IMR-90 (cell line): ENCODE data around the gene SEMA6A.

Experiments used
- BHLHE40 ChIP-seq: fragments of 150-350 bp; IDR thresholded peaks from 2 replicates; pipeline ENCODE4 v1.6.1; 2016; ENCODE audit warnings: mild to moderate bottlenecking, low read depth, low read length
- CEBPB ChIP-seq: IDR thresholded peaks from 2 replicates; pipeline ENCODE4 v1.6.1; 2012; ENCODE audit warnings: low read depth, low read length, improper control_type of control experiment
- CHD1 ChIP-seq: IDR thresholded peaks from 2 replicates; pipeline ENCODE4 v1.6.1; 2012; ENCODE audit warnings: low read depth, low read length, improper control_type of control experiment
- CTCF ChIP-seq: conservative IDR thresholded peaks from 2 replicates; pipeline ENCODE4 v1.5.1; 2012; ENCODE audit warnings: mild to moderate bottlenecking, low read depth, low read length, improper control_type of control experiment
- FOS ChIP-seq: fragments of 150-350 bp; IDR thresholded peaks from 2 replicates; pipeline ENCODE4 v1.6.1; 2016; ENCODE audit warnings: low read depth, low read length
- MAFK ChIP-seq: IDR thresholded peaks from 2 replicates; pipeline ENCODE4 v1.6.1; 2012; ENCODE audit warnings: low read depth, low read length, improper control_type of control experiment
- MAZ ChIP-seq: IDR thresholded peaks from 2 replicates; pipeline ENCODE4 v1.6.1; 2012; ENCODE audit warnings: low read depth, mild to moderate bottlenecking, low read length, improper control_type of control experiment, moderate library complexity, borderline replicate concordance
- MXI1 ChIP-seq: IDR thresholded peaks from 2 replicates; pipeline ENCODE4 v1.6.1; 2012; ENCODE audit warnings: low read depth, mild to moderate bottlenecking, low read length, moderate library complexity, borderline replicate concordance
- NFE2L2 ChIP-seq: fragments of 150-350 bp; IDR thresholded peaks from 2 replicates; pipeline ENCODE4 v1.6.1; 2016; ENCODE audit warnings: low read depth, mild to moderate bottlenecking, low read length
- POLR2A ChIP-seq: IDR thresholded peaks from 2 replicates; pipeline ENCODE4 v1.6.1; 2012; ENCODE audit warnings: mild to moderate bottlenecking, low read depth, low read length
- RAD21 ChIP-seq: IDR thresholded peaks from 2 replicates; pipeline ENCODE4 v1.6.1; 2012; ENCODE audit warnings: low read length, improper control_type of control experiment
- RFX5 ChIP-seq: IDR thresholded peaks from 2 replicates; pipeline ENCODE4 v1.8.0; 2012; ENCODE audit warnings: low read depth, mild to moderate bottlenecking, low read length, moderate library complexity
- SMC3 ChIP-seq: fragments of 150-350 bp; IDR thresholded peaks from 2 replicates; pipeline ENCODE4 v1.6.1; 2016; ENCODE audit warnings: low read depth, mild to moderate bottlenecking, antibody characterized with exemption, low read length, moderate library complexity
- USF2 ChIP-seq: fragments of 150-350 bp; IDR thresholded peaks from 2 replicates; pipeline ENCODE4 v1.6.1; 2017; ENCODE audit warnings: mild to moderate bottlenecking, antibody characterized with exemption, low read length, low read depth

GRCh38 chr5:116498503-116499048, 76.0 kb downstream of the SEMA6A start:
- no peak for TF ChIP-seq POLR2A
- no peak for TF ChIP-seq CTCF
- TF ChIP-seq SMC3 = no peak
- TF ChIP-seq CHD1 = no peak
- TF ChIP-seq RAD21 = no peak
- no peak for TF ChIP-seq CEBPB
- no peak for TF ChIP-seq FOS
- peak; percentile 83 for TF ChIP-seq MAFK
- TF ChIP-seq RFX5 = no peak
- TF ChIP-seq USF2 = no peak
- no peak for TF ChIP-seq NFE2L2
- no peak for TF ChIP-seq MAZ
- no peak for TF ChIP-seq BHLHE40
- TF ChIP-seq MXI1 = no peak
